ENCODE results near the gene ANAPC7.
"Not testable (repeated sequence)": the region's sequence is repeated elsewhere in the genome, so short reads cannot be mapped to it uniquely, and the experiment has no call there.

The ANAPC7 gene

GRCh38 chr12:110403146-110403975 lies at the start of gene ANAPC7:
ANAPC7 (minus strand) TSS chr12:110403708; CDS start chr12:110403627, 81 bp downstream.
- peak; percentile 59 for DNase-seq

- no peak for DNase-seq
Observed at GRCh38 chr12:110451263-110451662, 47.8 kb upstream of the ANAPC7 start.

GRCh38 chr12:110449799-110450497 lies 46.4 kb upstream of the ANAPC7 start, which contains the start of gene ARPC3:
ARPC3 (minus strand) TSS chr12:110450337; CDS start chr12:110450260, 77 bp downstream.
- DNase-seq = peak; percentile 49

GRCh38 chr12:110444455-110444854 lies 40.9 kb upstream of the ANAPC7 start:
- DNase-seq = no peak

- no peak for DNase-seq
Observed at GRCh38 chr12:110436231-110436630, 32.7 kb upstream of the ANAPC7 start.

- no peak for DNase-seq
Observed at GRCh38 chr12:110431957-110432587, 28.6 kb upstream of the ANAPC7 start.

- DNase-seq = not testable (repeated sequence)
Observed at GRCh38 chr12:110429676-110430075, 26.2 kb upstream of the ANAPC7 start.

- peak; percentile 53 for DNase-seq
Observed at GRCh38 chr12:110426406-110426805, 22.9 kb upstream of the ANAPC7 start.

GRCh38 chr12:110424237-110424636 lies 20.7 kb upstream of the ANAPC7 start:
- no peak for DNase-seq

GRCh38 chr12:110421701-110422100 lies 18.2 kb upstream of the ANAPC7 start:
- peak; percentile 83 for DNase-seq

GRCh38 chr12:110421159-110421661 lies 17.7 kb upstream of the ANAPC7 start:
- DNase-seq = no peak

GRCh38 chr12:110420644-110421043 lies 17.1 kb upstream of the ANAPC7 start:
- DNase-seq = not testable (repeated sequence)

GRCh38 chr12:110417113-110417512 lies 13.6 kb upstream of the ANAPC7 start:
- not testable (repeated sequence) for DNase-seq

GRCh38 chr12:110410086-110410485 lies 6.6 kb upstream of the ANAPC7 start:
- not testable (repeated sequence) for DNase-seq

- DNase-seq = not testable (repeated sequence)
Observed at GRCh38 chr12:110405126-110405662, 1.7 kb upstream of the ANAPC7 start.

GRCh38 chr12:110403976-110404682 lies 621 bp upstream of the ANAPC7 start:
- no peak for DNase-seq

- DNase-seq = no peak
Observed at GRCh38 chr12:110382683-110383082, 20.8 kb downstream of the ANAPC7 start.

GRCh38 chr12:110379631-110380030 lies 23.9 kb downstream of the ANAPC7 start:
- DNase-seq = no peak

GRCh38 chr12:110379197-110379596 lies 24.3 kb downstream of the ANAPC7 start:
- no peak for DNase-seq

- DNase-seq = not testable (repeated sequence)
Observed at GRCh38 chr12:110378131-110378790, 25.2 kb downstream of the ANAPC7 start.

GRCh38 chr12:110373962-110374611 lies 29.4 kb downstream of the ANAPC7 start:
- no peak for DNase-seq

Measured in NCI-H524 treated with DMSO at 0.1 percent for 48 hours (cell line).